NCI-H2227 (cell line): ENCODE measurements around the gene TPSAB1.
"Not testable (repeated sequence)": the region's sequence is repeated elsewhere in the genome, so short reads cannot be mapped to it uniquely, and the experiment has no call there.

Experiments
- DNase-seq: peaks from one replicate; lab custom pipeline; 2025; ENCODE audit not compliant: unreplicated experiment; lab: John Stamatoyannopoulos, UW

TPSAB1 gene

DNA sequence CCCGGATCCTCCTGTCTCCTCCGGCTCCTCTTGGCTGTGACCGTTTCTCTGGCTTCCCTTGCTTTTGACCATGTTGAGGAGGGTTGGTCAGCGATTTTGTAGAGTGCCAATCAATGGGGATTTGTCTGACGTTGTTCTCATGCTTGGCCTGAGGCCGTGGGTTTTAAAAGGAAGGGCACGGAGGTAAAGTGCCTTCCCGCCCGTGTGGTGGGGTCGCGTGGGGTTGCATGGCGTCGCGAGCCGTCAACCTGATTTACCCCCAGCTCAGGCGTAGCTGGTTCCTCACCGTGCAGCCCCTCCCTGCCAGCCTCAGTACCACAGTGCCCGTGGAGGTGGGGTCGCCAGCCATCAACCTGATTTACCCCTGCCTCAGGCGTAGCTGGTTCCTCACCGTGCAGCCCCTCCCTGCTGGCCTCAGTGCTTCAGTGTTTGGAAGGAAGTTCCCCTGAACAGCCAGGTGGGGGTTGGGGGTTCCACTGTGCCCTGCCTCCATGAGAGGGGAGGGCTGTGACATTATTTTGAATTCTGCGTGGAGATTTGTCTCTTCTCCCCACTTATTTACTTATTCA, 5.0 kb downstream of the TPSAB1 start:
- no peak for DNase-seq

DNA sequence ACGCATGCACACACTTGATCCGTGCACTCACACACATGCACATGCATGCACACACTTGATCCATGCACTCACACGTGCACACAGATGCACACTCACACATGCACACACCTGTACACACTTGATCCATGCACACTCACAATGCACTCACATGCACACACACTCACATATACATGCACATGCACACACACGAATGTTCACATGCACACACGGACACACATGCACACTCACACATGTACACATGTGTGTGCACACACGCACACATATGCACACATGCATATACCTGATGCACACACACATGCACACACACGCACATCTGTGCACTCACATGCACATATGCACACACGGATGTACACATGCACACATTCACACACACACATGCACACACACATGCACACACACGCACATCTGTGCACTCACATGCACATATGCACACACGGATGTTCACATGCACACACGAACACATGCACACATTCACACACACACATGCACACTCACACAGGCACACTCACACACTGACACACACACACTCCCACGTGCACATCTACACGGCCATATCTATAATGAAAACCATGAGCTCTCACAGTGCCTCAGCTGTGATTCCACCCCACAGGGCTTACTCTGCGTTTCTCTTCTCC, 7.5 kb downstream of the TPSAB1 start:
- not testable (repeated sequence) for DNase-seq

- not testable (repeated sequence) for DNase-seq
Measured at GRCh38 chr16:1249031-1249755, 8.7 kb downstream of the TPSAB1 start.

- not testable (repeated sequence) for DNase-seq
Measured at GRCh38 chr16:1253701-1254364, 13.3 kb downstream of the TPSAB1 start.

DNA sequence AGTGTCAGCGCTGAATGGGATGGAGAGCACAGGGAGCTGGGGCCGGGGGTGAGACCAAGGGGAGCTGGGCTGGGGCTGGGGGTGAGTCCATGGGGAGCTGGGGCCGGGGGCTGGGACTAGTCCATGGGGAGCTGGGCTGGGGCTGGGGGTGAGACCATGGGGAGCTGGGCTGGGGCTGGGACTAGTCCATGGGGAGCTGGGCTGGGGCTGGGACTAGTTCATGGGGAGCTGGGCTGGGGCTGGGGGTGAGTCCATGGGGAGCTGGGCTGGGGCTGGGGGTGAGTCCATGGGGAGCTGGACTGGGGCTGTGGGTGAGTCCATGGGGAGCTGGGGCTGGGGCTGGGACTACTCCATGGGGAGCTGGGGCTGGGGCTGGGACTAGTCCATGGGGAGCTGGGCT, 14.3 kb downstream of the TPSAB1 start:
- DNase-seq, result not testable (repeated sequence)

DNA sequence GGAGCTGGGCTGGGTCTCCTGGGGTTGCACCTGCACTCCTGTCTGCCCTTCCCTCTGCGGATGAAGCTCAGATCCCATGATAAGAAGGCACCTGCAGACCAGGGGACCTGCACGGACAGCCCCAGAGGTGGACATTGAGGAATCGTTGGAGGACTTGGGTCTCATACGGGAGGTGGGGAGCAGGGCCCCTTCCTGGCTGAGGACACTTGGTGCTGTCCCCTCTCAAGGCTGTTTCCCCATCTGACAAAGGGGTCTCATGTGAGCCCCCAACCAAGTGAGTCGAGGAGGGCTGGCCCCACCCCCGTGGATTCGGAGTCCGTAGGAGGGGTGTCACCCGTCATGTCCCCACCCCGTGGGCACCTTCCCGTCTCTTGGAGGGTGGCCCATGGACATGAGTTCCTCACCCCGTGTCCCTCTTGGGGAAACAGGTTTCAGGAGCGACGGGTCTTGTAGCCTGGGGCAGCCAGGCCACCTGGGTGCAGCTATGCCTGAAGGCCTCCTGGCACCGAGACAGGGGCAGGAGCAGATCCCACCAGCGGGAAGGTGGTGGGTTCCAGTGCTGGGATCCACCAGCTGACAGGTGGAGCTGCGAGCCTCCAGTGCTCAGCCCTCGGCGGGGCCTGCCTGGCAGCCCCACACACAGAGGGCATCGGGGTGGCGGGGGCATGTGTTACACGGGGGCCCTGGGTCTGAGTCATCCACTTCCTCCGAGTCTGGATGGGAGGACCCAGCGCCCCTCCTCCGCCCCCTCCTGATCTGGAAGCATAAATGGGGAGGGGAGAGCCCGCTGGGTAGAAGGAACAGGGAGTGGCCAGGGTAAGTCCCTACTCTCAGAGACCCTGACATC, 15.0 kb downstream of the TPSAB1 start, which contains the start of gene TPSD1:
Gene TPSD1, plus strand, starts transcription at position 794 of the 847 bp plus-strand sequence. CDS start 212 bp downstream, outside the sequence.
- DNase-seq, result not testable (repeated sequence)

GRCh38 chr16:1256296-1256873, 15.9 kb downstream of the TPSAB1 start:
- not testable (repeated sequence) for DNase-seq

GRCh38 chr16:1256874-1257322, 16.4 kb downstream of the TPSAB1 start:
- no peak for DNase-seq

DNA sequence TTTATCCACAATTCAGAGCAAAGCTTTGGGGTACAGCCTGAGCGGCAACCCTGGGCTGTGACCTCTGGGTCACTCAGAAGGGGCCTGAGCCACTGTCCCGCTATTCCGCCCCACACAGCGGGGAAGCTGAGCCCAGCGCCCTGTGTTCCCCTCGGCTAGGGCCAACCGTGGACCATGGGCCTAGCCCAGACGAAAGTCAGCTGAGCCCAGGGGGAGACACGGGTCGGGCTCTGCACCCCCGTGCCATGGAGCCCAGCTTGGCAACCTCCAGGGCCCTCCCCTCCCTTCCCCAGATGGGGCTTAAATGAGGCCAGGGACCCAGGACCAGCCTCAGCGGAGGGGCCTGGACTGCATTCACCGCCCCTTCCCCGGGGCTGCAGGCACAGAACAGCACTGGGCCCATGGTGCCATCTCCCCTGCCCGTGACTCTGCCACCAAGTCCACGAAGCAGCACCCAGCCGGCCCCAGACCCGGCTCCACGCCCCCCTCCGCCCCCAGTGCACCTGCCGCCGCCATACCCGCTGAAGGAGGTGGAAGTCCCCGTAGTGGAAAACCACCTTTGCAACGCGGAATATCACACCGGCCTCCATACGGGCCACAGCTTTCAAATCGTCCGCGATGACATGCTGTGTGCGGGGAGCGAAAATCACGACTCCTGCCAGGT, 17.2 kb downstream of the TPSAB1 start:
- no peak for DNase-seq

DNA sequence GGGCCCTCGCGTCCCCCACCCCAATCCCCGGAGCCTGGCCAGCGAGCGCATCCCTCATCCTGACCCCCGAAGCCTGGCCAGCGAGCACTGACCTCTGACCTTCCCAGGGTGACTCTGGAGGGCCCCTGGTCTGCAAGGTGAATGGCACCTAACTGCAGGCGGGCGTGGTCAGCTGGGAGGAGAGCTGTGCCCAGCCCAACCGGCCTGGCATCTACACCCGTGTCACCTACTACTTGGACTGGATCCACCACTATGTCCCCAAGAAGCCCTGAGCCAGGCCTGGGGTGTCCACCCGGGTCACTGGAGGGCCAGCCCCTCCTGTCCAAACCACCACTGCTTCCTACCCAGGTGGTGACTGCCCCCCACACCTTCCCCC, 17.7 kb downstream of the TPSAB1 start:
- no peak for DNase-seq

- peak; percentile 67 for DNase-seq
Measured at GRCh38 chr16:1258906-1259759, 18.6 kb downstream of the TPSAB1 start.

GRCh38 chr16:1259760-1260068, 19.2 kb downstream of the TPSAB1 start:
- DNase-seq, result no peak

DNA sequence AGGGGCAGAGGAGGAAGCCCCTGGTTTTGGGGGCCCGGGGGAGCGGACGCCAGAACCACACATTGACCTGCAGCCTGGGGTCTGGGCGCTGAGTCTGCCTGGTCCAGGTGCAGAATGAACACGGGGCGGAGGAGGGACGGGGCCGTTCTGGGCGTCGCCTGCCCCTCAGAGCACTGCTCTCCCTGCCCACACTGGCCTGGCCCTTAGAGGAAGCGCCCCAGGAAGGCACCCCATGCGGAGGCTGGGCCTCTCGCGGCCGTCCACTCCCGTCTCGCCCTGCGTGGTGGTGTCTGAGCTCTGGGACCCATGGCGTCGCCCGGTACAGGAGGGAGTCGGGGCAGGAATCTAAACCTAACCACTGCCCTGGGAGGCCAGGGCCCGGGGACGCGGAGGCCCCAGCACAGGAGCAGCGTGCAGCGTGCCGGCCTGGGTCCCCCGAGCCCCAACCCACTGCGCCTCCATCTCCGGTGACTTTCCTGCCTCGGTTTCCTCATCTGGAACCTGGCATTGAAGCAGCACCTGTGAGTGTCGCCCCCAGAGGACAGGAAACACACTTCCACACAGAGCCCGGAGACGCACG, 19.7 kb downstream of the TPSAB1 start:
- DNase-seq, result no peak

- DNase-seq, result no peak
Measured at GRCh38 chr16:1261131-1261892, 20.8 kb downstream of the TPSAB1 start.

- no peak for DNase-seq
Measured at GRCh38 chr16:1262210-1262845, 21.8 kb downstream of the TPSAB1 start.

- DNase-seq, result no peak
Measured at GRCh38 chr16:1262846-1263221, 22.3 kb downstream of the TPSAB1 start.

DNA sequence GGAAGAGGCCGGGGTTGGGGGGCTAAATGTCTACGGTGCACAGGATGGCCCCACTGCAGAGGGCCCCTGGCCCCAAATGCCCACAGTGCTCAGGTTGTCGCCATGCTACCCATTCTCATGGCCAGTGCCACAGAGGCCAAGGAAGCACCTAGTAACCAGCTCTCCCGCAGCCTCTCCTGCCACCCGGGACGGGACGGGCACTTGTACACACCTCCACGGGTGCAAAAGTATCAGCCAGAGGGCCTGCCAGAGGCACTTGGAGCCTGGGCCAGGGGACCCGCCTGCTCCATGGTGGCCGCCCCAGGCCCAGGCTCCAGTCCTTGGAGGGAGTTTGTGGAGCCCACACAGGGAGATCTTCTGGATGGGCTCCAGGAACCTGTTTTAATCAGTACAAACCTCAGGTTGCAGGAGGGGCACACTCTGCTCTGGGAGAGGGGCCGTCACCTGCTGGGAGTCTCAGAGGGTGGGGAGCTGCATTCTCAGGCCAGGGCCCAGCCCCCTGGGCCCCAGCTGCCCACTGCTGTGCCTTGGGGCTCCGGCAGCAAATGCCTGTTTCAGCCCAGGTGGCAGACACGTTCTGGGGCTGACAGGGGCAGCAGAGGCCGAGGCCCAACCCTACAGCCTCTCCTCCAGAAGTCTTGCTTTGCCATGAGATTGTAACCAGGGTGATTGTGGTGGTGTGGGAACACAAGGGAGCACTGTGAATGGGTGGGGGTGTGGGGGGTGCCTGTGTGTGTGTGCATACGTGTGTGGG, 23.3 kb downstream of the TPSAB1 start:
- DNase-seq, result no peak
